Esophagus squamous epithelium (tissue), 5 donors: Measurements from ENCODE around the gene CA5A. TPM values are rescaled to one million over a fixed set of nuclear protein-coding genes. Genes with fewer than 3 reads are reported as not detected.

ENCODE experiments used
- DNase-seq: peaks from one replicate; lab custom pipeline; 2025; lab: John Stamatoyannopoulos, UW
- H3K27ac ChIP-seq, 4 donors: fragments of 200-600 bp; sonication (generic); one replicate each; pipeline ENCODE4 v1.5.1; 2016 to 2019; ENCODE audit warnings: mild to moderate bottlenecking in 1 of 4
- H3K27me3 ChIP-seq, 4 donors: fragments of 200-600 bp; sonication (generic); 1 replicate in 3 of 4; 2 replicates in 1 of 4; pipeline versions ENCODE4 v1.5.1 to v1.6.0; 2017 to 2021; ENCODE audit warnings: antibody characterized with exemption in 1 of 4
- H3K36me3 ChIP-seq, 3 donors: fragments of 200-600 bp; sonication (generic); one replicate each; pipeline ENCODE4 v1.5.1; 2016 to 2019
- H3K4me1 ChIP-seq, 3 donors: fragments of 200-600 bp; sonication (generic); one replicate each; pipeline ENCODE4 v1.5.1; 2017 to 2019
- H3K4me3 ChIP-seq, 4 donors: fragments of 200-600 bp; sonication (generic); 1 replicate in 3 of 4; 2 replicates in 1 of 4; pipeline ENCODE4 v1.5.1; 2016 to 2019; ENCODE audit warnings: mild to moderate bottlenecking in 2 of 4, moderate library complexity in 1 of 4
- H3K9me3 ChIP-seq, 3 donors: fragments of 200-600 bp; sonication (generic); one replicate each; pipeline ENCODE4 v1.5.1; 2016 to 2019
- CTCF ChIP-seq, 6 experiments: fragments of 450-650 bp in 4 of 6; fragments of 200-600 bp in 2 of 6; sonication (generic) in 2 of 6; IDR thresholded peaks; one replicate each; pipeline ENCODE4 v1.5.1; 2016 to 2019; ENCODE audit warnings: antibody characterized with exemption in 6 of 6, mild to moderate bottlenecking in 4 of 6, moderate library complexity in 4 of 6
- POLR2A ChIP-seq, 4 donors: fragments of 450-650 bp; IDR thresholded peaks; one replicate each; pipeline ENCODE4 v1.6.1; 2017; ENCODE audit warnings: antibody characterized with exemption in 4 of 4, mild to moderate bottlenecking in 4 of 4, moderate library complexity in 3 of 4
- whole genome bisulfite sequencing, 2 donors: methylation state at CpG; one replicate each; pipeline ENCODE4 v1.1.5; 2018; 5-methylcytosine and 5-hydroxymethylcytosine counted together
- intact Hi-C: fragments of 100-400 bp; cut with DNase I; formaldehyde crosslinking; loops from one replicate; pipeline ENCODE4 v1.15.0; 2022
- total RNA-seq, 4 donors: library from RNA; depleted of rRNA; stranded (reverse); fragments of >200 nt; gene quantifications; one replicate each; pipeline ENCODE4 v1.1.0, GENCODE V29; 2016
- donor health status: DM: yes; HTN: yes; CAD: no.

Gene CA5A
- total RNA-seq, 4 donors from 2014 or later, result not detected

- H3K4me3 ChIP-seq, result no peak overlapping the region
- TF ChIP-seq CTCF (IDR thresholded peaks at IDR 0.05), result no peak
- no peak for TF ChIP-seq POLR2A (IDR thresholded peaks at IDR 0.05)
- H3K27me3 ChIP-seq, result no peaks in the 10 kb centered on the region
- peaks cover 0 to 14% (median 14%) of the 10 kb centered on the region in 3 donors for H3K9me3 ChIP-seq
- WGBS, 2 donors, result 82 to 83% methylated on average over 9 of the region's 9 CpGs
- no peak overlapping the region for H3K27ac ChIP-seq
- peaks cover 0 to 38% (median 0%) of the 10 kb centered on the region in 3 donors for H3K36me3 ChIP-seq
- DNase-seq, result no peak
- intact Hi-C loops, result no loop called here
- peaks cover 0 to 13% (median 0%) of the 10 kb centered on the region in 3 donors for H3K4me1 ChIP-seq
Measured at GRCh38 chr16:87974178-87974577, 37.8 kb upstream of the CA5A start.

DNA sequence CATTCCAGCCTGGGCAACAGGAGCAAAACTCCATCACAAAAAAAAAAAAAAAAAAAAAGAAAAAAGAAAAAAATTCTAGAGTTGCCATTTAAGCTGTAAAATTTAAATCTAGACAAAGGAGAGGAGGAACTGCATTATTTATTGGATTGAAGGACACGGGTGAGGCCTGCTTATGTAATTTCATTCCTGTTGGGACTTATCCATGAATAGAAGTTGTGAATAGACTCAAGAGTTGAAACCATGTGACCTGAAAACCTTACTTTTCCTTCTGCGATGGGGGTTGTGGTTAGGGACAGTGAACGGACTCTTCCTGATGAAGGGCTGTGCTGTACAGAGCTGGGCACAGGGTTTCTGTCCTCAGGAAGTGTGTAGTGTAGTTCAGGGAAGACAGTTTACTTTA lies 37.4 kb upstream of the CA5A start:
- H3K4me1 ChIP-seq, result peaks cover 0 to 13% (median 0%) of the 10 kb centered on the region in 3 donors
- TF ChIP-seq CTCF (IDR thresholded peaks at IDR 0.05) (no peak), POLR2A (IDR thresholded peaks at IDR 0.05) (no peak)
- peaks cover 0 to 14% (median 14%) of the 10 kb centered on the region in 3 donors for H3K9me3 ChIP-seq
- no peak overlapping the region for H3K4me3 ChIP-seq
- intact Hi-C loops, result no loop called here
- H3K36me3 ChIP-seq, result peaks cover 0 to 33% (median 0%) of the 10 kb centered on the region in 3 donors
- no peak overlapping the region for H3K27ac ChIP-seq
- H3K27me3 ChIP-seq, result no peaks in the 10 kb centered on the region
- no peak for DNase-seq
- WGBS, 2 donors, result 12 to 62% methylated on average over 3 of the region's 3 CpGs

DNA sequence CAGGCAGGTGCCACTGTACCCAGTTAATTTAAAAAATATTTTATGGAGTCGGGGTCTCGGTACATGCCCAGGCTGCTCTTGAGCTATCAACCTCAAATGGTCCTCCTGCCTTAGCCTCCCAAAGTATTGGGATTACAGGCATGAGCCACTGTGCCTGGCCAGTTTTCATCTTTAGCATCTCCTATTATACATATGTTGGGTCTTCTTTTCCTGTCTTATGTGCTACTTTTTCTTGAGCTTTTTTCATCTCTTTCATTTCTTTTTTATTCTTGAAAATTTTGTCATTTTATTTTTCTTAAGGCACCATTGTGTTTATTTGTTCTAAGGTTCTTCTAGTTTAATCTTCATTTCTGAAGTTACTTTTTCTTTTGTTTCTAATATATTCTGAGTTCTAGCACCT lies 35.6 kb upstream of the CA5A start:
- H3K4me3 ChIP-seq, result no peak overlapping the region
- H3K27ac ChIP-seq, result no peak overlapping the region
- peaks cover 0 to 21% (median 0%) of the 10 kb centered on the region in 3 donors for H3K36me3 ChIP-seq
- peaks cover 0 to 14% (median 14%) of the 10 kb centered on the region in 3 donors for H3K9me3 ChIP-seq
- DNase-seq, result no peak
- TF ChIP-seq POLR2A (IDR thresholded peaks at IDR 0.05) (no peak), CTCF (IDR thresholded peaks at IDR 0.05) (no peak)
- intact Hi-C loops, result no loop called here
- H3K4me1 ChIP-seq, result peaks cover 1 to 25% (median 3%) of the 10 kb centered on the region in 3 donors
- H3K27me3 ChIP-seq, result no peaks in the 10 kb centered on the region
- WGBS, 2 donors, result 92 to 100% methylated on average over 2 of the region's 2 CpGs

GRCh38 chr16:87970186-87970585 lies 33.9 kb upstream of the CA5A start:
- TF ChIP-seq CTCF (IDR thresholded peaks at IDR 0.05), result no peak
- no peak for TF ChIP-seq POLR2A (IDR thresholded peaks at IDR 0.05)
- Histone ChIP-seq H3K27ac (no peak overlapping the region), H3K9me3 (peaks cover 0 to 14% (median 14%) of the 10 kb centered on the region in 3 donors), H3K4me1 (peaks cover 15 to 42% (median 17%) of the 10 kb centered on the region in 3 donors), H3K4me3 (no peak overlapping the region), H3K27me3 (no peaks in the 10 kb centered on the region), H3K36me3 (peaks cover 0 to 18% (median 0%) of the 10 kb centered on the region in 3 donors)
- DNase-seq, result no peak
- intact Hi-C loops, result no loop called here
- WGBS, 2 donors, result 35 to 65% methylated on average over 3 of the region's 3 CpGs

- Histone ChIP-seq H3K27me3 (no peaks in the 10 kb centered on the region), H3K9me3 (peaks cover 0 to 14% (median 14%) of the 10 kb centered on the region in 3 donors), H3K36me3 (peaks cover 0 to 15% (median 0%) of the 10 kb centered on the region in 3 donors), H3K27ac (no peak overlapping the region), H3K4me3 (no peak overlapping the region), H3K4me1 (peaks cover 15 to 50% (median 21%) of the 10 kb centered on the region in 3 donors)
- WGBS, 2 donors, result 76 to 90% methylated on average over 7 of the region's 7 CpGs
- DNase-seq, result no peak
- intact Hi-C loops, result no loop called here
- TF ChIP-seq CTCF (IDR thresholded peaks at IDR 0.05) (no peak), POLR2A (IDR thresholded peaks at IDR 0.05) (no peak)
Measured at GRCh38 chr16:87968541-87968940, 32.2 kb upstream of the CA5A start.
